ENCODE measurements around the gene ADIPOR1.
"Not testable (repeated sequence)": the region's sequence is repeated elsewhere in the genome, so short reads cannot be mapped to it uniquely, and the experiment has no call there.

The ADIPOR1 gene

DNA sequence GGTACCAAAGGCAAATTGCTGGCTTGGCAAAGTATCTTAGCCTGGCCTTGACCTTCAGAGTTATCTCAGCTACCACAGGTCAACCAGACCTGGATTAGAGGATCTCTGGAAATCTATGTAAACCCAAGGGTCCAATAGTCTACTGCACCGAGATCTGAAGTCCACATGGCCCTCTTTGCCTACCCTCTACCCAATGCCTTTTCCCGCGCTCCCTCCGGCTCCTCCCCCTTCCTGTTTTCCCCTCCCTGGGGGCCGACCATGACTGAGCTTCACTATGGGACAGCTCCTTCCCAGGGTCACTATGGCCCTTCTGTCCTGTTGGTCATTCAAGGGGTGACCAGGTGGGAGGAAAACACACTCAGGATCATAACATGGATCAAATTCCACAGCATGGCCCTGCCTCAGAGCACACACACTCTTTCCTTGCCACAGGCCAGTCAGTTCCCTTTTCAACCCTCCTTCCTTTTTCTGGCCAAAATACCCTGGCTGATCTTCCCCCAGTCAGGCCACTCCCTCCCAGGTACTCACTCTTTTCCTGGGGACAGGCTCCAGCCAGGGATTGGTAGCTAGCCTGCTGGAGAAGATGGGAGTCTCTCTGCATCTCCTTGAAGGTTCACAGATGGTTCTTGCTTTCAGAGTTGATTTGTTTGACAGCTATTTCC, 29.9 kb upstream of the ADIPOR1 start:
- Histone ChIP-seq H3K9ac (ENCODE audit: low read length) (no peak overlapping the region), H3K27me3 (ENCODE audit: control insufficient read depth, insufficient read depth, low read length) (no peaks in the 10 kb centered on the region), H3K9me3 (ENCODE audit: control insufficient read depth, low read depth, low read length) (no peaks in the 10 kb centered on the region), H3K4me3 (ENCODE audit: low read length) (no peak overlapping the region), H3K36me3 (ENCODE audit: control insufficient read depth, low read depth, low read length) (no peaks in the 10 kb centered on the region), H3K27ac (ENCODE audit: low read length) (no peak overlapping the region), H3K4me1 (ENCODE audit: control insufficient read depth, low read depth, low read length) (no peaks in the 10 kb centered on the region)

DNA sequence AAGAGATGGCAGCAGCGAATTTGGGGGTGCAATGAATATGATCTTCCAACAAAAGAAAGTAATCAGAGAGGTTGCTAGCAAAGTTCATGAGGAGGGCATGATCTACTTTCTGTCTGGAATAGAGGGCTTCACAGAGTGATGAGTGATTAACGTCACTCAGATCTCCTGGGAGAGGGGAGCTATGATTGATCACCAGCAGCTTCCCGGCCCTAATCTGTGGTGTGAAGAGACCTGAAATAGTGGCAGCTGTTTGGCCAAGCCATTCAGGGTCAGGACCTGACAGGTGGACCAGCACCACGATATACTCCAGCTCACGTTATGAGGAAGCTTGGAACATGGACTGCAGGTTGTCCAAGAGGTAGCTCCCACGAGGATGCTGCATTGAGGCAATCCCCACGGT, 29.1 kb upstream of the ADIPOR1 start:
- Histone ChIP-seq H3K4me1 (ENCODE audit: control insufficient read depth, low read depth, low read length) (no peaks in the 10 kb centered on the region), H3K27me3 (ENCODE audit: control insufficient read depth, insufficient read depth, low read length) (no peaks in the 10 kb centered on the region)

DNA sequence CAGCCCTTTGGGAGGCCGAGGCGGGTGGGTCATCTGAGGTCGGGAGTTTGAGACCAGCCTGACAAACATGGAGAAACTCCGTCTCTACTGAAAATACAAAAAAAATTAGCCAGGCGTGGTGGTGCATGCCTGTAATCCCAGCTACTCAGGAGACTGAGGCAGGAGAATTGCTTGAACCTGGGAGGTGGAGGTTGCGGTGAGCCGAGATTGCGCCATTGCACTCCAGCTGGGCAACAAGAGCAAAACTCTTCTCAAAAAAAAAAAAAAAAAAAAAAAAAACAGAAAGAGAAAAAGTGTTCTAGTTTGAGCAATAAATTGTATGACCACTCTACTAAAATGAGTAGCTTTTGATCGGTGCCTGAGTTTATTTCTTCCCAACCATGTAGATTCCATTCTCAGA, 28.0 kb upstream of the ADIPOR1 start:
- not testable (repeated sequence) for H3K4me1 ChIP-seq (ENCODE audit: control insufficient read depth, low read depth, low read length); H3K27me3 ChIP-seq (ENCODE audit: control insufficient read depth, insufficient read depth, low read length); H3K4me3 ChIP-seq (ENCODE audit: low read length); H3K9ac ChIP-seq (ENCODE audit: low read length); H3K36me3 ChIP-seq (ENCODE audit: control insufficient read depth, low read depth, low read length); H3K27ac ChIP-seq (ENCODE audit: low read length); H3K9me3 ChIP-seq (ENCODE audit: control insufficient read depth, low read depth, low read length)

More for the DNA sequence above, 29.1 kb upstream of the ADIPOR1 start:
- no peaks in the 10 kb centered on the region for H3K36me3 ChIP-seq (ENCODE audit: control insufficient read depth, low read depth, low read length)
- no peaks in the 10 kb centered on the region for H3K9me3 ChIP-seq (ENCODE audit: control insufficient read depth, low read depth, low read length)
- H3K27ac ChIP-seq (ENCODE audit: low read length), result no peak overlapping the region
- no peak overlapping the region for H3K4me3 ChIP-seq (ENCODE audit: low read length)
- H3K9ac ChIP-seq (ENCODE audit: low read length), result no peak overlapping the region

- Histone ChIP-seq H3K27ac (ENCODE audit: low read length) (no peak overlapping the region), H3K9me3 (ENCODE audit: control insufficient read depth, low read depth, low read length) (no peaks in the 10 kb centered on the region), H3K9ac (ENCODE audit: low read length) (no peak overlapping the region), H3K4me1 (ENCODE audit: control insufficient read depth, low read depth, low read length) (no peaks in the 10 kb centered on the region), H3K27me3 (ENCODE audit: control insufficient read depth, insufficient read depth, low read length) (no peaks in the 10 kb centered on the region), H3K4me3 (ENCODE audit: low read length) (no peak overlapping the region), H3K36me3 (ENCODE audit: control insufficient read depth, low read depth, low read length) (no peaks in the 10 kb centered on the region)
Measured at GRCh38 chr1:202982715-202983430, 24.8 kb upstream of the ADIPOR1 start.

DNA sequence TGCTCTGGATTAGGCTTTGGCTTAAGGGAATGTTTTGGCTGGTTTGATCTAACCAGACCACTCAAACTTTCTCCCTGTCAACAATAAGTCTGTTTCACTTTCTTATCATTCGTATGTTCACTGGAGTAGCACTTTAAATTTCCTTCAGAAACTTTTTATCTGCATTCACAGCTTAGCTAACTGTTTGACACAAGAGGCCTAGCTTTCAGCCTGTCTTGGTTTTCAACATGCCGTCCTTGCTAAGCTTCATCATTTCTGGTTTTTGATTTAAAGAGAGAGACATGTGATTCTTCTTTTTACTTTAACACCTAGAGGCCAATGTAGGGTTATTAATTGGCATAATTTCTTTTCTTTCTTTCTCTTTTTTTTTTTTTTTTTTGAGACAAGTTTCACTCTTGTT, 23.8 kb upstream of the ADIPOR1 start:
- Histone ChIP-seq H3K27me3 (ENCODE audit: control insufficient read depth, insufficient read depth, low read length) (no peaks in the 10 kb centered on the region), H3K4me1 (ENCODE audit: control insufficient read depth, low read depth, low read length) (no peaks in the 10 kb centered on the region), H3K9me3 (ENCODE audit: control insufficient read depth, low read depth, low read length) (no peaks in the 10 kb centered on the region), H3K27ac (ENCODE audit: low read length) (no peak overlapping the region), H3K4me3 (ENCODE audit: low read length) (no peak overlapping the region), H3K9ac (ENCODE audit: low read length) (no peak overlapping the region), H3K36me3 (ENCODE audit: control insufficient read depth, low read depth, low read length) (no peaks in the 10 kb centered on the region)

DNA sequence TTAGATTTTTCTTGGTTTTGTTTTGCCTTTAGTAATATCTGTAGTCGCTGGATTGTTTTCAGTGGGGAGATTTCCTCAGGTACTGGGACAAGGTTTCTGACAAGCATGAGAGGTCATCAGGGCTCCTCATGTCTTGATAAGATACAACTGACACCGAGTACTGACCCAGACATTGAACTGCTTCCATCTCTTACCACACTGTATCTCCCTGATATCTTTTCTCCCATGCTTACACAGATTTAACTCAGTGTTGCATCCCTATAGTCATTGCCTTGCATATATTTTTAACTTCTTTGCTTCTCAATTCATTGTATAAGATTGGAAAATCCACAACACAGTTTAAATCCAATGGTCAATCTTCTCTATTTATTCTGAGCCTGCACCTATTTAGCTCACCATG, 21.3 kb upstream of the ADIPOR1 start:
- no peaks in the 10 kb centered on the region for H3K9me3 ChIP-seq (ENCODE audit: control insufficient read depth, low read depth, low read length)
- H3K36me3 ChIP-seq (ENCODE audit: control insufficient read depth, low read depth, low read length), result no peaks in the 10 kb centered on the region
- H3K9ac ChIP-seq (ENCODE audit: low read length), result no peak overlapping the region
- no peaks in the 10 kb centered on the region for H3K27me3 ChIP-seq (ENCODE audit: control insufficient read depth, insufficient read depth, low read length)
- H3K27ac ChIP-seq (ENCODE audit: low read length), result no peak overlapping the region
- no peaks in the 10 kb centered on the region for H3K4me1 ChIP-seq (ENCODE audit: control insufficient read depth, low read depth, low read length)
- no peak overlapping the region for H3K4me3 ChIP-seq (ENCODE audit: low read length)

GRCh38 chr1:202976633-202977032, 18.5 kb upstream of the ADIPOR1 start:
- Histone ChIP-seq H3K4me3 (ENCODE audit: low read length) (no peak overlapping the region), H3K4me1 (ENCODE audit: control insufficient read depth, low read depth, low read length) (no peaks in the 10 kb centered on the region), H3K36me3 (ENCODE audit: control insufficient read depth, low read depth, low read length) (no peaks in the 10 kb centered on the region), H3K9me3 (ENCODE audit: control insufficient read depth, low read depth, low read length) (no peaks in the 10 kb centered on the region), H3K9ac (ENCODE audit: low read length) (no peak overlapping the region), H3K27me3 (ENCODE audit: control insufficient read depth, insufficient read depth, low read length) (no peaks in the 10 kb centered on the region), H3K27ac (ENCODE audit: low read length) (no peak overlapping the region)

GRCh38 chr1:202974856-202975255, 16.7 kb upstream of the ADIPOR1 start:
- H3K4me3 ChIP-seq (ENCODE audit: low read length), result no peak overlapping the region
- no peaks in the 10 kb centered on the region for H3K36me3 ChIP-seq (ENCODE audit: control insufficient read depth, low read depth, low read length)
- no peaks in the 10 kb centered on the region for H3K27me3 ChIP-seq (ENCODE audit: control insufficient read depth, insufficient read depth, low read length)
- H3K9ac ChIP-seq (ENCODE audit: low read length), result no peak overlapping the region
- no peak overlapping the region for H3K27ac ChIP-seq (ENCODE audit: low read length)
- no peaks in the 10 kb centered on the region for H3K9me3 ChIP-seq (ENCODE audit: control insufficient read depth, low read depth, low read length)
- H3K4me1 ChIP-seq (ENCODE audit: control insufficient read depth, low read depth, low read length), result no peaks in the 10 kb centered on the region

DNA sequence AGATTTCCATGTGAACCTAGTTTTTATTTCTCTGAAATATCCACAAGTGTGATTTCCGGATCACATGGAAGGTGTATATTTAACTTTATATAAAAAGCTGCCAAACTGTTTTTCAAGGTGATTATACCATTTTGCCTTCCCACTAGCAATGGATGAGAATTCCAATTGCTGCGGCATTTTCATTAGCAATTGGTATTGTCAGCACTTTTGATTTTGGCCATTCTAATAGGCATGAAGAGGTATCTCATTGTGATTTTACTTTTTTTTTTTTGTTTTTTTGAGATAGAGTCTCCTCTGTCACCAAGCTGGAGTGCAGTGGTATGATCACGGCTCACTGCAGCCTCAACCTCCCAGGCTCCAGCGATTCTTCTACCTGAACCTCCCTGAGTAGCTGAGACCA, 13.9 kb upstream of the ADIPOR1 start:
- no peaks in the 10 kb centered on the region for H3K36me3 ChIP-seq (ENCODE audit: control insufficient read depth, low read depth, low read length)
- H3K27me3 ChIP-seq (ENCODE audit: control insufficient read depth, insufficient read depth, low read length), result peaks cover 10% of the 10 kb centered on the region
- no peak overlapping the region for H3K9ac ChIP-seq (ENCODE audit: low read length)

GRCh38 chr1:202968895-202969295, 10.8 kb upstream of the ADIPOR1 start:
- no peak overlapping the region for H3K27ac ChIP-seq (ENCODE audit: low read length)
- H3K27me3 ChIP-seq (ENCODE audit: control insufficient read depth, insufficient read depth, low read length), result peaks cover 10% of the 10 kb centered on the region
- H3K4me1 ChIP-seq (ENCODE audit: control insufficient read depth, low read depth, low read length), result peaks cover 4% of the 10 kb centered on the region
- H3K9me3 ChIP-seq (ENCODE audit: control insufficient read depth, low read depth, low read length), result no peaks in the 10 kb centered on the region
- H3K9ac ChIP-seq (ENCODE audit: low read length), result no peak overlapping the region
- H3K36me3 ChIP-seq (ENCODE audit: control insufficient read depth, low read depth, low read length), result peaks cover 5% of the 10 kb centered on the region
- no peak overlapping the region for H3K4me3 ChIP-seq (ENCODE audit: low read length)

More for the DNA sequence above, 13.9 kb upstream of the ADIPOR1 start:
- no peak overlapping the region for H3K4me3 ChIP-seq (ENCODE audit: low read length)
- H3K27ac ChIP-seq (ENCODE audit: low read length), result no peak overlapping the region
- H3K4me1 ChIP-seq (ENCODE audit: control insufficient read depth, low read depth, low read length), result peaks cover 4% of the 10 kb centered on the region
- H3K9me3 ChIP-seq (ENCODE audit: control insufficient read depth, low read depth, low read length), result no peaks in the 10 kb centered on the region

- Histone ChIP-seq H3K27me3 (ENCODE audit: control insufficient read depth, insufficient read depth, low read length) (peaks cover 10% of the 10 kb centered on the region), H3K36me3 (ENCODE audit: control insufficient read depth, low read depth, low read length) (peaks cover 5% of the 10 kb centered on the region), H3K9me3 (ENCODE audit: control insufficient read depth, low read depth, low read length) (no peaks in the 10 kb centered on the region), H3K4me3 (ENCODE audit: low read length) (peak overlapping the region; percentile 68), H3K4me1 (ENCODE audit: control insufficient read depth, low read depth, low read length) (peaks cover 4% of the 10 kb centered on the region), H3K27ac (ENCODE audit: low read length) (no peak overlapping the region), H3K9ac (ENCODE audit: low read length) (no peak overlapping the region)
Measured at GRCh38 chr1:202968351-202968750, 10.2 kb upstream of the ADIPOR1 start.
